SK-MEL-5 (cell line): ENCODE measurements around the gene GCAT. TPM values are rescaled to one million over a fixed set of nuclear protein-coding genes. Genes with fewer than 3 reads are reported as not detected.
A peak's percentile ranks its signal among the peaks of the same experiment; 100 is the strongest.

Experiments used
- DNase-seq: peaks from one replicate; pipeline ENCODE4 v3.0.0-alpha.2; 2016; ENCODE audit warnings: low read depth, low spot score
- in situ Hi-C: cut with HindIII; loops from 2 replicates; pipeline ENCODE4 v1.10.0; 2016; ENCODE audit warnings: low sequenced_read_pairs, high pct_unique_total_duplicates, low pct_unique_long_range_greater_than_20kb
- total RNA-seq: library from RNA; depleted of rRNA; stranded (reverse); fragments of >200 nt; shearing (Covaris generic); gene quantifications from 2 replicates; pipeline ENCODE4 v1.2.3, GENCODE V29; 2014

GCAT gene
- total RNA-seq, 1 experiment from 2014 or later = 29.3 TPM

GRCh38 chr22:37804352-37804880, 3.3 kb upstream of the GCAT start:
- in situ Hi-C loops = no loop called here
- no peak for DNase-seq

GRCh38 chr22:37804881-37805809, 2.6 kb upstream of the GCAT start:
- in situ Hi-C loops = no loop called here
- DNase-seq = peak; percentile 90

GRCh38 chr22:37805810-37806277, 1.9 kb upstream of the GCAT start:
- DNase-seq = no peak
- in situ Hi-C loops = no loop called here

- peak; percentile 39 for DNase-seq
- in situ Hi-C loops = no loop called here
Observed at GRCh38 chr22:37806409-37807333, 1.1 kb upstream of the GCAT start.

- in situ Hi-C loops = no loop called here
- no peak for DNase-seq
Observed at GRCh38 chr22:37808294-37808657, 542 bp downstream of the GCAT start.

GRCh38 chr22:37809672-37810333, 2.1 kb downstream of the GCAT start:
- in situ Hi-C loops = no loop called here
- no peak for DNase-seq

GRCh38 chr22:37811867-37812266, 4.1 kb downstream of the GCAT start:
- DNase-seq = no peak
- in situ Hi-C loops = no loop called here

GRCh38 chr22:37812869-37813678, 5.3 kb downstream of the GCAT start:
- no peak for DNase-seq

GRCh38 chr22:37815593-37815992, 7.9 kb downstream of the GCAT start:
- DNase-seq = no peak
- in situ Hi-C loops = no loop called here

More at GRCh38 chr22:37812869-37813678, 5.3 kb downstream of the GCAT start:
- in situ Hi-C loops = no loop called here

- no peak for DNase-seq
- in situ Hi-C loops = no loop called here
Observed at GRCh38 chr22:37816543-37817180, 8.9 kb downstream of the GCAT start.

- DNase-seq = peak; percentile 83
- in situ Hi-C loops = no loop called here
Observed at GRCh38 chr22:37817705-37818408, 10.1 kb downstream of the GCAT start.

GRCh38 chr22:37818409-37819104, 10.8 kb downstream of the GCAT start:
- in situ Hi-C loops = no loop called here

GRCh38 chr22:37819105-37819433, 11.3 kb downstream of the GCAT start:
- in situ Hi-C loops = no loop called here
- no peak for DNase-seq

More at GRCh38 chr22:37818409-37819104, 10.8 kb downstream of the GCAT start:
- DNase-seq = no peak

- DNase-seq = no peak
- in situ Hi-C loops = no loop called here
Observed at GRCh38 chr22:37820350-37820749, 12.6 kb downstream of the GCAT start.

- DNase-seq = peak; percentile 38
- in situ Hi-C loops = no loop called here
Observed at GRCh38 chr22:37822079-37822833, 14.5 kb downstream of the GCAT start.
